GM20431 (cell line): Measurements from ENCODE around the gene PRMT6.
"Not testable (repeated sequence)": the region's sequence is repeated elsewhere in the genome, so short reads cannot be mapped to it uniquely, and the experiment has no call there.

ENCODE experiments used
- in situ Hi-C: fragments of 300-500 bp; cut with MseI, MboI; formaldehyde crosslinking; loops from one replicate; pipeline ENCODE4 v1.15.0; 2020; ENCODE audit warnings: low sequenced_read_pairs; ENCODE audit not compliant: unreplicated experiment

Gene PRMT6

GRCh38 chr1:107091418-107091817, 34.9 kb downstream of the PRMT6 start:
- in situ Hi-C loops, result no loop called here

DNA sequence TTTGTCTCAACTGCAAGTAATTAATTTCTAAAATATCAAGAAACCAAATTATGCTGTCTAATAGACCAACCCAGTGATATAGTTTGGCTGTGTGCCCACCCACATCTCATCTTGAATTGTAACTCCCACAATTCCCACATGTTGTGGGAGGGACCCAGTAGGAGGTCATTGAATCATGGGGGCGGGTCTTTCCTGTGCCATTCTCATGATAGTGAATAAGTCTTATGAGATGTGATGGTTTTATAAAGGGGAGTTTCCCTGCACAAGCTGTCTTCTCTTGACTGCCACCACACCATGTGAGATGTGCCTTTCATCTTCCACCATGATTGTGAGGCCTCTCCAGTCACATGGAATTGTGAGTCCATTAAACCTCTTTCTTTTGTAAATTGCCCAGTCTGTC, 36.9 kb downstream of the PRMT6 start:
- in situ Hi-C loops, result not testable (repeated sequence)

- in situ Hi-C loops, result no loop called here
These were observed 39.2 kb downstream of the PRMT6 start for GRCh38 chr1:107095647-107096046.

DNA sequence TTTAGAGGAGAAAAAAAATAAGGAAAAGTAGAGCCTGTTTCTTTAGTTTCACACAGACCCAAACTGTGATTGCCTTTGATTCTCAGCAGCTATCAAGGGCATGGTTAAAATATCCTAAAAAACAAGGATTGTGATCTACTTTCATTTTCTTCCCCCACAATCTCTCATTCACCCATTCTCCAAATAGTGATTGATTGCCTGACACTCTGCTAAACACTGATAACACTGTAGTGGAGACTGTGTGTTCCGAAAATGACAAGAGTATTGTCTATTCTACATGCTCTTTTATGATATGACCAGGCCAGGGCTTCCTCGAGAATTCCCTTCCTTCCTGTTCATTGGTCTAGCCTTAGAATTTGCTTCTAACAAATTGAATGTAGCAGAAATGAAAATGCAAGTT, 40.2 kb downstream of the PRMT6 start:
- in situ Hi-C loops, result no loop called here

DNA sequence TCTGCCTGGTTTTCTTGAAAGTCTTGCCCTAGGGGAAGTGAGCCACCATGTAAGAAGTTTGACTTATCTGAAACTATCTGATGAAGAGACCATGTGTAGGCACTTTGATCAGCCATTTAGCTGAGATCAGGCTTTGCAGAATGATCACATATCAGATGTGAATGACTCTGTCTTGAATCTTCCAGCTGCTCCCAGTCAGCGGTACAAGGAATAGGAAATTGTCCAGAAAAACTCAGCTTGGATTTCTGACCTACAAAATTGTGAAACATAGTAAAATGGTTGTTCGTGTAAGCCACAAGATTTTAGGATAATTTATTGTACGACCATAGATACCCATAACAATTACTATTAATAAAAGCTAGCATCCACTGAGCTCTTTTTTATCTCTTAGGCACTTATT, 42.5 kb downstream of the PRMT6 start:
- in situ Hi-C loops, result no loop called here

DNA sequence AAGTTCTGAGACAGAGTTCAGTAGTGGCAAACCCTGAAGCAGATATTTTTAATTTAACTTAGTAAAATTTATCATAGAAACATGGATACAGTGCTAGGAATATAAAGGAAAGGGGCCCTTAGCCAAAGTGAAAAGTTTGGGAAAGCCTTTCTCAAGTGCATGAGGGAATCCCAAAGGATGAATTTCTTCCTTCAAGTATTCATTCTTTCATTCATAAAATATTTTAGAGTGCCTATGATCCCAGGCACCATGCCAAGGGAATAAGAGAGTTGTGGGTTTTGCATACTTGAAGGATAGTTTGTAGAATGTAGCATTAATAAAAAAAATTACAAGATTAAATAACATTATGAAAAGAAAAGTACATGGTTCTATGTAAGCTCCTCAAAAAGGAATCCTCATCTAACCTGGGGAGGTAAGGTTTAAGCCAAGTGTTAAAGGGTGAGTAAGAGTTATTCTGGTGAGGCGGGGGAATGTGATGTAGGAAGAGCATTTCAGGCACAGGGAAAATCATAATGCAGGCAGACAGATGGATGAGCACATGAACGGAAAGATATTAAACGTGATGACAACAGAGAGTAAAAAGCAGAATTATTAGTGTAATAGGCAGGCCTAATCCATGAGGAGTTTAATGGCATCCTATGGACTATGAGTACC, 44.0 kb downstream of the PRMT6 start:
- in situ Hi-C loops, result no loop called here

- in situ Hi-C loops, result no loop called here
These were observed 49.4 kb downstream of the PRMT6 start for GRCh38 chr1:107105914-107106313.
